ENCODE results near the gene DRD5.
"Not testable (repeated sequence)": the region's sequence is repeated elsewhere in the genome, so short reads cannot be mapped to it uniquely, and the experiment has no call there.

Gene DRD5

GRCh38 chr4:9781343-9782135 is at the start of gene DRD5:
Gene DRD5 (plus strand): TSS chr4:9781634. CDS start chr4:9782030, 396 bp downstream.
- FAIRE-seq = no peak

GRCh38 chr4:9732256-9732655 is 49.2 kb upstream of the DRD5 start:
- FAIRE-seq = not testable (repeated sequence)

GRCh38 chr4:9735515-9735914 is 45.9 kb upstream of the DRD5 start:
- no peak for FAIRE-seq

GRCh38 chr4:9737280-9737679 is 44.2 kb upstream of the DRD5 start:
- not testable (repeated sequence) for FAIRE-seq

- FAIRE-seq = not testable (repeated sequence)
Measured at GRCh38 chr4:9743789-9744188, 37.6 kb upstream of the DRD5 start.

- FAIRE-seq = no peak
Measured at GRCh38 chr4:9745782-9746181, 35.7 kb upstream of the DRD5 start.

- FAIRE-seq = no peak
Measured at GRCh38 chr4:9758641-9759317, 22.7 kb upstream of the DRD5 start.

- no peak for FAIRE-seq
Measured at GRCh38 chr4:9762823-9763475, 18.5 kb upstream of the DRD5 start.

- no peak for FAIRE-seq
Measured at GRCh38 chr4:9764155-9764696, 17.2 kb upstream of the DRD5 start.

GRCh38 chr4:9765091-9765490 is 16.3 kb upstream of the DRD5 start:
- no peak for FAIRE-seq

- no peak for FAIRE-seq
Measured at GRCh38 chr4:9769321-9769720, 12.1 kb upstream of the DRD5 start.

- FAIRE-seq = no peak
Measured at GRCh38 chr4:9771034-9771433, 10.4 kb upstream of the DRD5 start.

- no peak for FAIRE-seq
Measured at GRCh38 chr4:9773471-9773870, 8.0 kb upstream of the DRD5 start.

- FAIRE-seq = no peak
Measured at GRCh38 chr4:9782136-9782436, 652 bp downstream of the DRD5 start.

GRCh38 chr4:9785891-9786290 is 4.5 kb downstream of the DRD5 start:
- not testable (repeated sequence) for FAIRE-seq

- FAIRE-seq = no peak
Measured at GRCh38 chr4:9792381-9792780, 10.9 kb downstream of the DRD5 start.

GRCh38 chr4:9796641-9797040 is 15.2 kb downstream of the DRD5 start:
- not testable (repeated sequence) for FAIRE-seq

- no peak for FAIRE-seq
Measured at GRCh38 chr4:9800848-9801247, 19.4 kb downstream of the DRD5 start.

- FAIRE-seq = no peak
Measured at GRCh38 chr4:9804918-9805317, 23.5 kb downstream of the DRD5 start.

GRCh38 chr4:9808077-9808476 is 26.6 kb downstream of the DRD5 start:
- no peak for FAIRE-seq

GRCh38 chr4:9811806-9812205 is 30.4 kb downstream of the DRD5 start:
- FAIRE-seq = no peak

- FAIRE-seq = no peak
Measured at GRCh38 chr4:9812501-9813340, 31.3 kb downstream of the DRD5 start.

- no peak for FAIRE-seq
Measured at GRCh38 chr4:9816285-9816684, 34.9 kb downstream of the DRD5 start.
